Activated T-helper 9 cell treated with anti-CD3 and anti-CD28 coated beads, Interleukin-2, amount 50 U/mL, for 16 hours (primary cell): Measurements from ENCODE around the gene FSIP1.

Source experiments
- DNase-seq: peaks from one replicate; pipeline ENCODE4 v3.0.0-alpha.2; 2020; ENCODE audit warnings: low read depth

FSIP1 gene

DNA sequence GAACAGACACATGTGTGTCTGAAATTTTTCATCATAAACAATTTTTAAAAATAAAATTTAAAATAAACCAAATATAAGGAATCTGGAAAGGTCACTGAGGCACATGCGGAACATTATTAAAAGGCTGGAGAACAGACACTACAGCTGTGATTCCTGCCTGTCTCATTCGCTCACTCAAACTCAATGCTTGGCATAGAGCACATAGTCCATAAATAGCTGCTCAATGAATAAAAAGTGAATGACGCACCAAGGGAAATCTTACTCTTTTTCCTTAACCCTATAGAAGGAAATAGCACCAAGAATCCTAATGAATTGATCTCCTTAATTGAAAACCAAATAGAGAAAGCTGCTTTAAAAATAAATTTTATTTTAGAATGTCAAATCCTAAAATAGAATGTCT lies 98.4 kb downstream of the FSIP1 start:
- no peak for DNase-seq

DNA sequence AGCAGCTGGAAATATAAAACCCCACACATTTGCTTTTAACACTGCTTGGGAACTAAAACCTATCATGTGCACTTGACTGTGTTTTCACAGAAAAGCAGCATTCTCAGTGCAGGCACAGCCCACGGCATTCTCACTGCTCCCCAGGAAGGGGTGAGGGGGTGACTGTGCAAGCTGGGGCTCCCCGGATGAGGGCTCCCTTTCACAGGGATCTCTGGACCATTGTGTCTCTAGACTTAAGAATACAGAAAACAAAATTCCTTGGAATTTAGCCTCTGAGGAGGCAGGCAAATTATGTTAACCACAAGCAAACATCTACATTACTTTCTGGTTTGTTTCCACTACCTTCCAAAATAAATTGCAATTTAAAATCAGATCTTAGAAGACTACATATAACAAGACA lies 100.3 kb downstream of the FSIP1 start:
- DNase-seq: no peak

DNA sequence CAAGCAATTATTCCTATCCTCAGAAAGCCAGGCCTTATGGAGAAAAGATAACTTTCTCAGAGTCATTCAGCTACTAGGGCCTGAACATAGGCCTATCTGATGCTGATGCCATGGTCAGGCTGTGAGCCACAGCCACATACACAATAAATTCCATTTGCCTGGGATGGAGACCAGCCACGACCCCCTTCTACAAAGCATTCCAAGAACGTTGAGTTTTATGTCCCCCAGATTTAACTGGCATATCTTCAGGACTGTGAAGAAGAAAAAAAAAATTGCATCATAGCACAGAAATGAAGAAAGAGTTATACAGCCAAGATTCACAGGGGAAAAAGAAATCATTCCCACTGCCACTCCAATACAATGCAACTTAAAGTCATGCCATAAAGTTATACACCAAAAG lies 101.8 kb downstream of the FSIP1 start:
- DNase-seq: no peak

DNA sequence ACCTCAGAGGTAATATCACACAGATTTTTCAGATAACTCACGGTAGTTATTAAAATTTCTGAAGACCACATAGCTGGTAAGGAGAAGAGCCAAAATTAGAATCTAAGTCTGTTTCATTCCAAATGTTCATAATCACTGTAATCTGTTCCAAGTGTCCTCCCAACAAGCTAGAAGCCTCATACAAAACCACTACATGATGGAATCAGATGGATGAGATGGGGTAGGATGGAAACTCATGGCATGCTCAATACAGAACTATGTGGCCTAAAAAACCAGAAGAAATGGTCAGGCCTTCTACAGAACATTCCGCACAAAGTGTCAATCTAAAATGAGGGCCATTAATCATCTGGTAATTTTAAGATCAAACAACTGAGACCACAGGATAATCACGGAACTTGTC lies 110.0 kb downstream of the FSIP1 start:
- DNase-seq: no peak

DNA sequence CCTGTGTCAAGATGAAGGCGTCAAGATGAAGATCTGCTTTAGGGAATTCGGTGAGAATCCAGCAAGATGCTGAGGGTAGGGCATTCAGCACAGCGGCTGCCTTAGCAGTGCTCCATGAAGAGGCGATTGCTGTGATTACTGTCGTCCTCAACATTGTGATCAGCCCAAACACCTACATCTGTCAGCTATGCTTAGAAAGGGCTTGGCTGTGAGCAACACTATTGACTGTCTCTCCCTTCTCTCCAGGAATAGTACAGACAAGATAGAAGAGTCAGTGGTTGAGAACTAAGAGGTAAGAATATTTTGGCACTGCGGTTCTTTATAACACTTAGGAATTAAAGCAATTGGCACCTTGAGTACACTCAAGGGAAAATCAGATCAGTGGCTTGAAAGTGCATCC lies 110.5 kb downstream of the FSIP1 start:
- no peak for DNase-seq

DNA sequence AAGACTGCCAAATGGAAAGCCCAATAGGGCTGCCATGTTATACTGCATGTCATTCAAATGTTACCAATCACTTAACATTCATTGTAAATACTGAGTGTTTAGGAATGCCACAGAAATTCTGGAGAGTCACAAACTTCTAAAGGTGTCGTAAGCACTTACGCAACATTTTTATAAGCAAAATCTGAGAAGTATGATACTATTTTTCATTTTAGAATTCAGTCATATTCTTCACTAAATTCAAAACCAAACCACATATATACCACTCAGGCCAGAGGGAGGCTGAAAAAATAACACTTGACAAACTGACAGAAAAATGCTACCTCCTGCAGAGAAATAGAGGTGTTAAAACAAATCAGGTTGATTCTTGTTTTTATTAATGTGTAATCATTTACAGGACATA lies 112.0 kb downstream of the FSIP1 start:
- DNase-seq: no peak

DNA sequence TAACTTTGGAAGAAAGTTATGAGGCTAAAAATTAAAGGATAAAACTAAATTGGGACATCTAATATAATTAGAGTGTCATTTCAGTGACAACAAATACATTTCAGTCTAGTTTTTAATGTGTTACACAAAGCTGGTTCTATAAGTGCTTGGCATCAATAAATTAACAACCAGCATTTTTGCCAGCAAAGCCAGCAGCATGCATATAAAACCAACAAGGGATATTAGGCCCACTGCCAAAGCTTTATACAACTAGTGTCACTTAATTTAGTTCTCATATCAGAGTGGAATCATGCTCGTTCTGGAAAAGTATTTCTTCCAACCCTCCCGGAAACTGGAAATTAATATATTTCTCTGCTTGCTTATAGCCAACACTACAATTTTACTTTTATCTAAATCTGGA lies 113.0 kb downstream of the FSIP1 start:
- DNase-seq: no peak

DNA sequence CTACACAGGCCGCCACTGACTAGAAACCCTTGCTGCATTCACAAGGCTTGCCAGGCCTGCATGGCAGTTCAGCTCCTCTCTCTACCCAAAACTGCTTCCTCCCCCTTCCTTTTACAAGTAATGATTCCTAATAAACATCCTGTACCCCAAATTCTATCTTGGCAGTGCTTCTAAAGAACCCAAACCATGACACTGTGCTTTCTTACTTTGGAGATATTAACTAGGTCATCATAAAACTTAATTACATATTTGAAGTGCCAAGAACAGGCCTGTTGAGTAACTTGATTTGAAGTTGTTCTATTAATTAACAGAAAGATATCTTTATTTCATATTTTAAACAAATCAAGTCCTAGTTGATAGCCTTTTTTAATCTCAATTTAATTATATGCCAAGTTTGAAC lies 113.4 kb downstream of the FSIP1 start:
- DNase-seq: no peak

DNA sequence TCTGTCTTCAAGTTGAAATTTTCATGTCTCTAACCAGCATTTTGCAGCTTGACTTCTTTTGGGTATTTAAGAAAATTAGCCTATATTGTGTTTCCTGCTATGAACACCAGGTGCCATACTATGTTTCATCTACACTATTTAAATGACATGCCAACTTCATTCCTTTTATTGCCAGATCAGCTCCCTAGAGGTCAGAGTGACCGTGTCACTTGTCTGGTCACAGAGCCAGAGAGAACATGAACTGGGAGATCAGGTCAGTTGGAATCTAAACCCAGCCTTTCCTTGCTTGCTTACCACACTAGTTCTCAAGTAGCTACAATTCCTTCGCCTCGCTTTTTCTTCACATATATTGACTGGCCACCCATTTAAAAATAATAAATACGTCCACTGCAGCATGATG lies 114.2 kb downstream of the FSIP1 start:
- DNase-seq: no peak

DNA sequence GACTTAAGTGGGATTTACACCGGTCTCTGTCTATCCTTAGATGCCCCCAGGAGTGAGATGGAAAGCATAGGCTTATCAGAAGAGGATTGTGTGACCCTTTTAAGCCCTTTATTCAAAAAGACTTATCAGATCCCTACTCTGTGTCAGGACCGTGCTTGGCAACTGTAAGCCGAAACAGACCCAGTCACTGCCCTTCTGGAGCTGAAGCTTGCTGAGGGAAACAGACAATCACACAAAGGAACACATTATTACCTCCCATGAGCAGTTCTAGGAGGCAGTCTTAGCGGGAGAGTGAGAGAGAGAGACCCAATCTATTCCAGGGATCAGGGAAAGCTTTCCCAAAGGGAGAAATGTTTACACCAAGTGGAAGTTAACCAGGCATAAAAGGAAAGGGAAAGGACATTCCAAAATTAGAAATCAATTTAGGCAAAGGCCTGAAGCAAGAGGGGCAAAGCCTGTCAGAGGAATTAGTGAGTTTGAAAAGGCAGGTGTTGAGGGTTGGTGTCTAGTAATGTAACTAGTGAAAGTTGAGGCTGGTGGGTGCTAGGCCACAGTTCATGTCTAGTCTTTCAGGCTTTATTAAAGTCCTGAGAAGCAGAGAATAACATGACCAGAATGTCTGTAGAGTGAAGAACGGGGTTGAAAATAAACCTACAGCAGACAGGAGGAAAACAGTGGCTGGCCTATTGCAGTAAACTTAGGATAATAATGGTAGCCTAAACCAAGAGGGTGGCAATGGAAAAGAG lies 115.1 kb downstream of the FSIP1 start:
- DNase-seq: no peak

DNA sequence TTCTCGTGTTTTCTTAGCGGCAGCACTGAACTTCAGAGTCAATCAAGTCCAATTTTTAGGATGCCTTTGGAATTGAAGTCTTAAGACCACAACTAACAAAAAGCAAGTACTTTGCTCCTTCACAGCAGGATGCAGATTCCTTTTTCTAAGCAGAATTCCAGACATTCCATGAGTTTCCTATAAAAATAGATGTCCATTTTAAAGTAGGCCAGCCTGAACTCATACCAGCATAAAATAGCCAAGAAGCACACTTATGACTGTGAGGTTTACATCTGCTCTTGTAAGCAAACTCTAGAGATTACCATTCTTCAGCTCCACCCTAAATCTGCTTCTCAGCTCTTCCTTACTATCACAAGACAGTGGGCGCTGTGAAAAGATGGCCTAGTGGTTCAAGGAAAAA lies 116.0 kb downstream of the FSIP1 start:
- DNase-seq: no peak

DNA sequence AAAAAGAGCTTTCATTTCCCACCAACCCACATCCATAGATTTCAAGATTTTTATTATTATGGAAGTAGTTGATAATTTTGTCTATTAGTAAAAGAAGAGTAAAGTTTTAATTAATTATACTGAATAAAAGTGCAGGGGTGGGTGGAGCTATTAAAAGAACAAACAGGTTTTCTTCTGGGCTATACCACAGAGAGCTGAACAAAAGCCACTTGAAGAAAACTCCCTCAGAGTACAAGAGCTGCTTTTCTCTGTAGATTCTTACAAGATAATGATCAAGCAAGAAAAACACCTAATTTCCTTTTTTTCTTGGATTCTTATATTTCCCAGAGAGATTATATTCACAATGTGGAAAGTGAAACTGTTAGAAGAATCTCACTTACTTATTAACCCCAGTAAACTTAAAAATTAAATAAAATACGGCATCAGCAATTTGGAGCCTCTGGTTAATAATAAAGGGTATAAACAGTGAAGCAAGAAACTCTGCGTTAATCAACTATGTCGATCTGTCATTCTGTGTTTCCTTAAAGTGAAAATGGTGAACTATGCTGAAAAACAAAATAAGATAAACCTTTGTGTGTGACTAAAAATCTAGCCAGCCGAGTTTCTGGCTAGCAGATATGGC lies 116.9 kb downstream of the FSIP1 start:
- DNase-seq: no peak

DNA sequence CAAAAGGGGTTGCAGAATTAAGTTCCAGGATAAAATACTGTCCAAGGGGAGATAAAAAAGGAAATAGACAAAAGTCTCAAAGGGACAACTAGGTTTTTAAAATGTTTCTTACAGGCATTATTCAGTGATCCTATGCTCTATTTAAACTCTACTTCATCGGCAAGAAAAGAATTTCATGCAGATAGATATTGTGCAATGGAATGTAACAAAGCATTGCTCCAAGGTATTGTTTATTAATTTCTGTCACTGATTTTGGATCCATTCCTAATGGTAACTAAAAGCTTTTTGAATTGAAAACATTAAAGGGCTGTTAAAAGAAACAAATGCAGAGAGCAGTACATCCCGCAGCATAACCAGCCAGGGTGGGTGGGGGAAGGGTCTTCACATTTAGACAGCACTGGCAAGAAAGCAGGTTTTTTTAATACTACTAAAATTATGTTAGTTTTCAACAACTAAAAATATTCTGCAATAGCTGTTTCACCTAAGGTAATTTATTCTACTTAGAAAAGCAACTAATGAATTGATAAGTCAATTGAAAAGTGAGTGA lies 118.9 kb downstream of the FSIP1 start:
- DNase-seq: no peak

DNA sequence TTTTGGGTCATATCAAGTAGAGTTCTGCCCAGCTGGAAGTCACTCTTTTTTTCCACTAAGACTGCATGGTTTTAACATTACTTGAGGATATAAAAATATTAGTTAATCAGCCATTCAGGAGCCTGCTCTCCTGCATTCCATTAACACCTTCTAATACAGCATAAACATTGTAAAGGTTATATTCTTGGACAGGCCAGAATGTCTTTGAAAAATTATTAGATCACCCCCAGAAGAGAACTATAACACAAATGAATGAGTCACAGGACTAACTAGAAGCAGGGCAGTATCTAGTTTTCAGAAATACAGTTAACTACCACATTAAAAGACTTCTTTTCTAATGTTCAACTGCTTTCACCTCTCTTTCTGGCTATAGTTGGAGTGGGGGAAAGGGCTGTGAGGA lies 120.9 kb downstream of the FSIP1 start:
- DNase-seq: no peak

DNA sequence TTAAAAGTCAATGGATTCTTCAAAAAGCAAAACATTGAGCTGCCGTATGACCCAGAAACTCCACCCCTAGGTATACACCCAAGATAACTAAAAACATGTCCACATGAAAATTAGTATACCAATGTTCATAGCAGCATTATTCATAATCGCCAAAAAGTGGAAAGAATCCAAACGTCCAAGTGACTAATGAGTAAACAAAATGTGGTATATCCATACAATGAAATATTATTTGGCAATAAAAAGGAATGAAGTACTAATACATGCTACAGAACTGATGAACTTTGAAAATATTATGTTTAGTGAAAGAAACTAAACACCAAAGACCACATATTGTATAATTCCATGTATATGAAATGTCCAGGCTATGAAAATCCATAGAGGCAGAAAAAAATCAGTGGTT lies 123.9 kb downstream of the FSIP1 start:
- no peak for DNase-seq

DNA sequence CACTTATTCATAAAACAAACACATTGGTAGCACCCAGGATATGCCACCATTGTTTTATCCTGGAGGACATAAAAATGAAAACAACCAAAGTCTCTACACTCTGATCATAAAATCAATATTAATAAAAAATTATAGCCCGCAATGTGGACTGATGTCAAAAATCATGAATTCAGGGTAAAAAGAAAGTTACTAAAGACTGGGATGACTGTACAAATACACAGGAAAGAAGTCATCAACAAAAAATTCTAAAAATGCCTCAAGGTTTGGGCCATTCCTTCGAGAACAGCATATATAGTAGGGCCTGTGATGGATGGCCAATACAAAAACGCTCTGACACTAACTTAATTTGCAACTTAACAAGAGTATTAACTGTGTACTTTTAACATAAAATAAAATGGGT lies 125.0 kb downstream of the FSIP1 start:
- no peak for DNase-seq

DNA sequence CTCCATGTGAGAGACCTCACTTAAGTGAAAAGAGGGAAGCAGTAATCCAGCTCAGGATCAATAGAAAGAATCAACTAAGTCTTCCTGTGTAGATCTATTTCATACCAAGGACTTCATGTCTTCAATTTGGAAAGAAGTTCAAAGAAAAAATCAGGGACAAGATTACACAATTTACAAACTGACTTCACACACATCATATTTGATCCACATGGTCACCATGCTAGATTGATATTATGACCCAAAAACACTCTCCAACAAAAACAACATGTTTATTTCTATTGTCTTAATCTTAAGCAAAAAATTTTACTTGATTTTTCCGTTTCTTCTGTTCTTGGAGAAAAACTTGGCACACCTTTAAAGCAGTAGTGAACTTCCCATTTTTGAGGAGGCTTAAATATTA lies 125.5 kb downstream of the FSIP1 start:
- DNase-seq: no peak

DNA sequence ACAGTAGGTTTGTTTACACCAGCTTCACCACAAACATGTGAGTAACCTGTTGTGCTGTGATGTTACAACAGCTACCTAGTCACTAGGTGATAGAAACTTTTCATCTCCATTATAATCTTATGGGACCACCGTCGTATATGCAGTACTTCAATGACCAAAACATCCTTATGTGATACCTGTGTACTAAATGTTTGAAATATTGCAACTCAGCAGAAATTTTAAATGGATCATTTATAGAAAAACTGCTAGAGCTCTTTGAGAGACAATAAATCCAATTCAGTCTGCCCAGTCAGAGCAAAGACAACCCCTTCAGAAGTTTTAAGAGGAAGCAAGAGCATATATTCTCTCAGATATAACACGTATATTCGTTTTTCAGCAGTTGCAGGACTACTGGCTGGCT lies 128.3 kb downstream of the FSIP1 start:
- DNase-seq: no peak

DNA sequence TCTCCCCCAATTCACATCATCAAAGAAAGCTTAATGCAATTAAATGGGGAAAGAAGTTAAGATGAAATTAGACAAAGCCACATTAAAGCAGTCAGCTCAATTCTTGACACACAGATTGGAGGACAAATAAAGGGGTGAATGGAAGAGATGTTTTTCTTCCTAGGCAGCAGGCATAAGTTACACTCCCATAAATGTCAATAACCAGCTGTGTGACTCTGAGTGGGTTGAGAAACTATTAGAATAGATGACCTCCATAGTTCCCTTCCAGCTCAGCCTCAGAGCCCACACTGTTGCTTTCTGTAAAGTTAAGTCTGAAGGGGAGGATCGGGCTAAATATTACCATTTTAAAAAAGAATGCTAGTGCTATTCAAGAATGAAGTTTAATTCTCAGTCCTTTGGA lies 130.8 kb downstream of the FSIP1 start:
- DNase-seq: no peak

DNA sequence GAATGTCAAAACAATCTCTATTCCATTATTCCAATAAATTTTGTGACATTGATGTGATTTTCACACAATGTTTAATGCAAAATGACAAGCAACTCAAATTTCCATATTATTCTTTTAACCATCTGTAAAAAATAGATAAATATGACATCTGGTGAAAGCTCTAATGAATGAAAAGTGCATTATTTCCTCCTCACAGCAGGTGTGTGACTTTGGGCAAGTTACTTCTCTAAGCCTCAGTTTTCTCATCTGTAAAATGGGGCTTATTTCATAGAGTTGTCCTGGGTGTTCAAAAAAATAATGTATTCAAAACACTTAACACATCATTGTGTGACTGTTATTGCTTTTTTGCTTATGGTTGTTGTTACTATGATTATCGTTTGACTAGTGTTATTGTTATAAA lies 131.3 kb downstream of the FSIP1 start:
- DNase-seq: no peak

DNA sequence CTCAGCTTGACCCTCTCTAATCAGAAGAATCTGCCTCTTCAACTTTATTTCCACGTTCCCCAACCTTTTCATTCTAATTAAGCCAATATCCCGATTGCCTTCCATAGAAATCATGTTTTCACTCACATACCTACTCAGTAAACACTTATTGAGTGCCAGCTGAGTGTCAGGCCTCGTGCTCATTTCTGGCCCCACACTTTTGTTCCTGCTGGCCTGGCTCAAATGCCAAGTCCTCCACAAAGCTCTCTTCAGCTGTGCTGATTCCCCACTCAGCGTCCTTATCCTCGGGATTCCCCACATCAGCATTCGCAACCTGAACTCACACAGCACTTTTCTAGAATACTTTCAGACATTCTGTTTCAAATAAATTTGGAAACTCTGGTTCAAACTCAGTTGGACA lies 132.9 kb downstream of the FSIP1 start:
- DNase-seq: no peak

DNA sequence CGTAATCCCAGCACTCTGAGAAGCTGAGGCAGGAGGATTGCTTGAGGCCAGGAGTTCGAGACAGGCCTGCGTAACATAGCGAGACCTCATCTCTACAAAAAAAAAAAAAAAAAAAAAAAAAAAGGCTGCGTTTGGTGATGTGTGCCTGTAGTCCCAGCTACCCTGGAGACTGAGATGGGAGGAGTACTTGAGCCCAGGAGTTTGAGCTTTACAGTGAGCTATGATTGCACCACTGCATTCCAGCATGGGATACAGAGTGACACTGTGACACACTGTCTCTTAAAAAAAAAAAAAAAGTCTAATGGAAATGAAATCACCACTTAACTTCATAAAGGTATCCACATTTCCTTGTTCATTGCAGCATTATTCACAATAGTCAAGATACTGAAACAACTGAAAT lies 136.2 kb downstream of the FSIP1 start:
- DNase-seq: no peak

DNA sequence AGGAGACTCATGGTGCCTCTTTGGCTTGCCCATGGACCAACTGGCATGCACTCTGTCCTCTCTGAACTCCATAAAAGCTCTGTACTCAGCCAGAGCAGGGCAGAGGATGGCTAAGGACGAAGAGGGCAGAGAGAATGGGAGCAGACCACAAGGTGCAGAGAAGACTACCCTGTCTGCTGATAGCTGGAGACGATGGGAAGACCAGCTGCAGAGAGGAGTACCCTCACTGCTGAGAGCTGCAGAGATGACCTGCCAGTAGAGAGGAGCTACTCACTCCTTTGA lies 136.7 kb downstream of the FSIP1 start:
- no peak for DNase-seq
